Measurements from ENCODE around the gene SESN1.

Gene SESN1

DNA sequence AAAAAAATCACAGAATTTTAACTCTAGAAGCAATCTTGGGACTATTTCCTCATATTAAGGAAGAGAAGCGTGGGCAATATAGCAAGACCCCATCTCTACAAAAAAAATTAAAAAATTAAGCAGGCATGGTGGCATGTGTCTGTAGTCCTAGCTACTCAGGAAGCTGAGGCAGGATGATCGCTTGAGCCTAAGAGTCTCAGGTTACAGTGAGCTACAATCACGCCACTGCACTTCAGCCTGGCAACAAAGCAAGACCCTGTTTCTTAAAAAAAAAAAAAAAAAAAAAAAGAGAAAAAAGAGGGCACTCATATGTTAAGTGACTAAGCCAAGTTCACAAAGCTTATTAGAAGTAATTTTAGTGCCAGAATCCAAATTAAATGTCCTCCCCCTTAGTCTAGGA is 100.8 kb downstream of the SESN1 start:
- TF ChIP-seq, protein P1, sequence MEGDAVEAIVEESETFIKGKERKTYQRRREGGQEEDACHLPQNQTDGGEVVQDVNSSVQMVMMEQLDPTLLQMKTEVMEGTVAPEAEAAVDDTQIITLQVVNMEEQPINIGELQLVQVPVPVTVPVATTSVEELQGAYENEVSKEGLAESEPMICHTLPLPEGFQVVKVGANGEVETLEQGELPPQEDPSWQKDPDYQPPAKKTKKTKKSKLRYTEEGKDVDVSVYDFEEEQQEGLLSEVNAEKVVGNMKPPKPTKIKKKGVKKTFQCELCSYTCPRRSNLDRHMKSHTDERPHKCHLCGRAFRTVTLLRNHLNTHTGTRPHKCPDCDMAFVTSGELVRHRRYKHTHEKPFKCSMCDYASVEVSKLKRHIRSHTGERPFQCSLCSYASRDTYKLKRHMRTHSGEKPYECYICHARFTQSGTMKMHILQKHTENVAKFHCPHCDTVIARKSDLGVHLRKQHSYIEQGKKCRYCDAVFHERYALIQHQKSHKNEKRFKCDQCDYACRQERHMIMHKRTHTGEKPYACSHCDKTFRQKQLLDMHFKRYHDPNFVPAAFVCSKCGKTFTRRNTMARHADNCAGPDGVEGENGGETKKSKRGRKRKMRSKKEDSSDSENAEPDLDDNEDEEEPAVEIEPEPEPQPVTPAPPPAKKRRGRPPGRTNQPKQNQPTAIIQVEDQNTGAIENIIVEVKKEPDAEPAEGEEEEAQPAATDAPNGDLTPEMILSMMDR (IDR thresholded peaks at IDR 0.05; ENCODE audit: insufficient read depth, low read length, missing control alignments), result no peak
- POLR2A ChIA-PET, result no interaction called here
- no peak overlapping the region for H3K4me3 ChIP-seq (ENCODE audit: low read depth, low read length)
- DNase-seq (ENCODE audit: low read depth, low spot score), result no peak
- CTCF ChIA-PET, result no interaction called here

DNA sequence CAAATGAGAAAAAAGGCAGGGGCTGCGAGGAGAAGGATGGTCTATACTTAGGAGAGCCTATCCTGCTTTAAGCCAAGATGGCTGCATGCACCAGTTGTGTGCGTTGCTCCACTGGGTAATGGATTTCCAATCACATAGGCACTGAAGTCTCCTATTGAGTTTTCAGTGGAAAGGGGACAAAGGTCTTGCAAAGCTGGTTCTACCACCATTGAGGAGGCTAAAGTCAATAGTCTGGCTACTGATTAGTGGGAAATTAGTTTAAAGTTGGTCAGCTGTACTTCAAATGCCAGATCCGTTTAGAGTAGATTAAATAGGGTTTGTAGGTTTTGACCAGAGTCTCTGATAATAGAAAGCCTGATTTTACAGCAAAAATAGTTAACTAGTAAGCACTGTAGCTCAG is 104.9 kb downstream of the SESN1 start:
- POLR2A ChIA-PET, result no interaction called here
- no peak overlapping the region for H3K4me3 ChIP-seq (ENCODE audit: low read depth, low read length)
- TF ChIP-seq, protein P1 (IDR thresholded peaks at IDR 0.05; ENCODE audit: insufficient read depth, low read length, missing control alignments), result no peak
- CTCF ChIA-PET, result no interaction called here
- no peak for DNase-seq (ENCODE audit: low read depth, low spot score)

- no peak for DNase-seq (ENCODE audit: low read depth, low spot score)
- H3K4me3 ChIP-seq (ENCODE audit: low read depth, low read length), result no peak overlapping the region
- POLR2A ChIA-PET, result no interaction called here
- CTCF ChIA-PET, result no interaction called here
- TF ChIP-seq, protein P1 (IDR thresholded peaks at IDR 0.05; ENCODE audit: insufficient read depth, low read length, missing control alignments), result no peak
These were observed 105.9 kb downstream of the SESN1 start for GRCh38 chr6:108988765-108989164.

DNA sequence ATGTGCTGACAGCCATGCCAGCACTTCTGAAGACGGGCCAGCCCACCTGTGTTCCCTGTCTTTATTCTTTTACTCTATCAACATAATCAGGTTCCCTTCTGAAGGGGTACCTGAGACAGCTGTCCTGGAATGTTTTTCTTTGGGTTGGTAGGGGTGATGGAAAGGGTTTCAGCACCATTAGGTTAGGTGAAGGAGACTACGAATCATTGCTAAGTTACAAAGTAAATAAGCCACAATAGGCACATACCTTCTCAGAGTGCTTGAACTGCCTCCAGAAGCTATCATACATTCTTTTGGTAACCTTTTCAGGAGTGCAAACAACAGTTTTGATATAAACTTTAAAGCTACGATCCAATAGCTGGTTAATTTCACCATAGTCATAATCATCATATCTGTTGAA is 106.3 kb downstream of the SESN1 start:
- DNase-seq (ENCODE audit: low read depth, low spot score), result no peak
- CTCF ChIA-PET, result no interaction called here
- POLR2A ChIA-PET, result no interaction called here
- TF ChIP-seq, protein P1 (IDR thresholded peaks at IDR 0.05; ENCODE audit: insufficient read depth, low read length, missing control alignments), result no peak
- no peak overlapping the region for H3K4me3 ChIP-seq (ENCODE audit: low read depth, low read length)

GRCh38 chr6:108987156-108987555 is 107.5 kb downstream of the SESN1 start:
- no peak overlapping the region for H3K4me3 ChIP-seq (ENCODE audit: low read depth, low read length)
- ChIA-PET CTCF (interaction anchor here (0.6 kb wide), 2 partner anchors 8 to 50 kb away, joined by 3 read pairs; no protein-coding TSS in a partner anchor), POLR2A (no interaction called here)
- DNase-seq (ENCODE audit: low read depth, low spot score), result no peak
- TF ChIP-seq, protein P1 (IDR thresholded peaks at IDR 0.05; ENCODE audit: insufficient read depth, low read length, missing control alignments), result no peak

DNA sequence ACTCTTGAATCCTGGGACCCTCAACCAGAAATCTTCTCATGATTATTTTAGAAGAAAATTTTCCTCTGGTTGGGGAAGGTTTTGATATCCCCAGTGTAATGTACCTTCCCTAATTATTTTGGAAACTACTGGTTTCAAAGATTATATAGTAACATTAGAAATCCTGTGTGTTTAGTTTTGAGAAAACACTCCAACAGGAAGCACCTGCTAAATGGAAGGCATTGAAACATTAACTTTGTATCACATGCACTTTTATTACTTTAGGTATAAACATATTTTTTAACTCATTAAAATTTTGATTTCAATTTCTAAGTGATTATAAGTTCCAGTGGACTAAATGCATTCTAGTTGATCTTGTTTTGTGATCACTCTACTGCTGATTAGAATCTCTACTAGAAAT is 109.3 kb downstream of the SESN1 start:
- TF ChIP-seq, protein P1 (IDR thresholded peaks at IDR 0.05; ENCODE audit: insufficient read depth, low read length, missing control alignments), result no peak
- CTCF ChIA-PET, result no interaction called here

More for the DNA sequence above, 109.3 kb downstream of the SESN1 start:
- no peak for DNase-seq (ENCODE audit: low read depth, low spot score)
- no peak overlapping the region for H3K4me3 ChIP-seq (ENCODE audit: low read depth, low read length)
- POLR2A ChIA-PET, result no interaction called here
